T-helper 1 cell (primary cell): ENCODE results near the gene GJA3.
"Not testable (repeated sequence)": the region's sequence is repeated elsewhere in the genome, so short reads cannot be mapped to it uniquely, and the experiment has no call there.

ENCODE experiments used
- DNase-seq, 5 donors: peaks; one replicate each; pipeline ENCODE4 v3.0.0-alpha.2; 2012 to 2020

Gene GJA3

GRCh38 chr13:20182231-20182846 is 21.5 kb upstream of the GJA3 start:
- peak in 3 of 5 donors; percentile 36 to 61 (median 52) for DNase-seq

GRCh38 chr13:20181188-20181587 is 20.3 kb upstream of the GJA3 start:
- DNase-seq, result no peak

- no peak for DNase-seq
Observed at GRCh38 chr13:20178156-20178555, 17.3 kb upstream of the GJA3 start.

GRCh38 chr13:20177049-20177831 is 16.4 kb upstream of the GJA3 start:
- no peak for DNase-seq

- DNase-seq, result no peak
Observed at GRCh38 chr13:20175907-20176652, 15.2 kb upstream of the GJA3 start.

GRCh38 chr13:20175406-20175794 is 14.5 kb upstream of the GJA3 start:
- no peak for DNase-seq

GRCh38 chr13:20174656-20175405 is 14.0 kb upstream of the GJA3 start:
- DNase-seq, result peak in 1 of 5 donors; percentile 66

GRCh38 chr13:20173116-20173746 is 12.4 kb upstream of the GJA3 start:
- DNase-seq, result no peak

GRCh38 chr13:20171364-20171763 is 10.5 kb upstream of the GJA3 start:
- DNase-seq, result no peak

GRCh38 chr13:20170921-20171320 is 10.1 kb upstream of the GJA3 start:
- DNase-seq, result no peak

GRCh38 chr13:20168396-20168795 is 7.5 kb upstream of the GJA3 start:
- no peak for DNase-seq

- no peak for DNase-seq
Observed at GRCh38 chr13:20165417-20166257, 4.8 kb upstream of the GJA3 start.

GRCh38 chr13:20161951-20162300 is 1.1 kb upstream of the GJA3 start:
- DNase-seq, result no peak

- DNase-seq, result peak in 3 of 5 donors; percentile 37 to 48 (median 45)
Observed at GRCh38 chr13:20161275-20161950, 561 bp upstream of the GJA3 start.

- peak in 1 of 5 donors; percentile 10 for DNase-seq
Observed at GRCh38 chr13:20159646-20160305, 1.1 kb downstream of the GJA3 start.

- DNase-seq, result no peak
Observed at GRCh38 chr13:20157151-20157796, 3.6 kb downstream of the GJA3 start.

GRCh38 chr13:20156702-20157101 is 4.2 kb downstream of the GJA3 start:
- no peak for DNase-seq

- DNase-seq, result not testable (repeated sequence)
Observed at GRCh38 chr13:20153290-20153689, 7.6 kb downstream of the GJA3 start.

- DNase-seq, result no peak
Observed at GRCh38 chr13:20151612-20152011, 9.2 kb downstream of the GJA3 start.

- no peak for DNase-seq
Observed at GRCh38 chr13:20151016-20151415, 9.8 kb downstream of the GJA3 start.
